Gastroesophageal sphincter (tissue), 4 donors: ENCODE measurements around the gene KLF18. TPM values are rescaled to one million over a fixed set of nuclear protein-coding genes. Genes with fewer than 3 reads are reported as not detected.

ENCODE experiments used
- ATAC-seq: fragments of 150-250 bp; one replicate; pipeline ENCODE4 v1.9.1; 2016; ENCODE audit warnings: mild to moderate bottlenecking, moderate library complexity
- H3K27ac ChIP-seq, 4 donors: fragments of 200-600 bp; sonication (generic) in 3 of 4; 1 replicate in 3 of 4; 2 replicates in 1 of 4; pipeline ENCODE4 v1.5.1; 2016 to 2019
- H3K27me3 ChIP-seq: fragments of 200-600 bp; sonication (generic); one replicate; pipeline ENCODE4 v1.5.1; 2019
- H3K36me3 ChIP-seq, 2 donors: fragments of 200-600 bp; sonication (generic); one replicate each; pipeline ENCODE4 v1.5.1; 2019; ENCODE audit warnings: control low read depth in 1 of 2
- H3K4me1 ChIP-seq, 3 donors: fragments of 200-600 bp; sonication (generic); 1 replicate in 2 of 3; 2 replicates in 1 of 3; pipeline ENCODE4 v1.5.1; 2016 to 2019; ENCODE audit warnings: control low read depth in 2 of 3
- H3K4me3 ChIP-seq, 2 donors: fragments of 200-600 bp; sonication (generic); one replicate each; pipeline ENCODE4 v1.5.1; 2019; ENCODE audit warnings: mild to moderate bottlenecking in 1 of 2, moderate library complexity in 1 of 2
- H3K9me3 ChIP-seq, 3 donors: fragments of 200-600 bp; sonication (generic); one replicate each; pipeline ENCODE4 v1.5.1; 2017 to 2019; ENCODE audit warnings: control low read depth in 2 of 3
- EP300 ChIP-seq: sonication (generic); formaldehyde crosslinking; IDR thresholded peaks from one replicate; pipeline ENCODE4 v1.6.1; 2017; ENCODE audit warnings: antibody characterized with exemption, mild to moderate bottlenecking
- POLR2A ChIP-seq, 2 donors: fragments of 450-650 bp; IDR thresholded peaks; one replicate each; pipeline ENCODE4 v1.6.1; 2017; ENCODE audit warnings: antibody characterized with exemption in 2 of 2, mild to moderate bottlenecking in 2 of 2, moderate library complexity in 1 of 2
- POLR2AphosphoS5 ChIP-seq: sonication (generic); formaldehyde crosslinking; IDR thresholded peaks from one replicate; pipeline ENCODE4 v1.6.1; 2017; ENCODE audit warnings: antibody characterized with exemption
- WGBS, 2 donors: methylation state at CpG; one replicate each; pipeline ENCODE4 v1.1.5; 2018; ENCODE audit warnings: low coverage in 1 of 2; 5-methylcytosine and 5-hydroxymethylcytosine counted together
- total RNA-seq, 4 donors: library from RNA; depleted of rRNA; stranded (reverse); fragments of >200 nt; gene quantifications; one replicate each; pipeline ENCODE4 v1.1.0, GENCODE V29; 2016
- TF ChIP-seq, protein P1 (sequence below), 4 experiments: fragments of 200-600 bp in 2 of 4; fragments of 450-650 bp in 2 of 4; sonication (generic) in 1 of 4; IDR thresholded peaks; one replicate each; pipeline ENCODE4 v1.5.1; 2017 to 2019; ENCODE audit warnings: antibody characterized with exemption in 4 of 4, mild to moderate bottlenecking in 2 of 4, moderate library complexity in 2 of 4

Gene KLF18
- not detected for total RNA-seq

DNA sequence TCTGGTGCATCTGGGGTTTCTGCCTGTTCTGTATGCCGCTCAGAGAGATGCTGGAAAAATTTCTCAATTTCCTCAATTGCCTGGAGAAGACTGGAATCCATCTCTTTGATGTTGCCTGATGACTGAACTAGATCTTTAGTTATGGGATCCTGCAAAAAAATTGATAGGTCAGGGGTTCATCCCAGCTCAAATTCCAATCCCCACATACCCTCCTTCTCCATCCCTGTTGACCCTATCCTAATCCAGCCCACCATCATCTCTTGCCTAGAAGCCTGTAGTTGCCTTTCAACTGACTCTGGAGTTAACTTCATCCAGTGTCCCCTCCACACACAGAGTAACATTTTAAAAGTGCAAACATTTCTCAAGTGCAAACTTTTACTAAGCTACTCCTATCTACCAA lies at the start of gene KLF18:
Gene KLF18, minus strand, starts transcription at position 101 of the 400 bp plus-strand sequence. Its CDS starts 0 bp downstream, at position 101.
- no peak within 1 kb of the TSS for H3K4me3 ChIP-seq
- WGBS, 2 donors: 88% methylated on average over 1 of the region's 1 CpG; no CpG with 5 or more reads in 1 of the 2 donors
- no peaks in the 10 kb centered on the region for H3K27me3 ChIP-seq
- TF ChIP-seq, protein P1, sequence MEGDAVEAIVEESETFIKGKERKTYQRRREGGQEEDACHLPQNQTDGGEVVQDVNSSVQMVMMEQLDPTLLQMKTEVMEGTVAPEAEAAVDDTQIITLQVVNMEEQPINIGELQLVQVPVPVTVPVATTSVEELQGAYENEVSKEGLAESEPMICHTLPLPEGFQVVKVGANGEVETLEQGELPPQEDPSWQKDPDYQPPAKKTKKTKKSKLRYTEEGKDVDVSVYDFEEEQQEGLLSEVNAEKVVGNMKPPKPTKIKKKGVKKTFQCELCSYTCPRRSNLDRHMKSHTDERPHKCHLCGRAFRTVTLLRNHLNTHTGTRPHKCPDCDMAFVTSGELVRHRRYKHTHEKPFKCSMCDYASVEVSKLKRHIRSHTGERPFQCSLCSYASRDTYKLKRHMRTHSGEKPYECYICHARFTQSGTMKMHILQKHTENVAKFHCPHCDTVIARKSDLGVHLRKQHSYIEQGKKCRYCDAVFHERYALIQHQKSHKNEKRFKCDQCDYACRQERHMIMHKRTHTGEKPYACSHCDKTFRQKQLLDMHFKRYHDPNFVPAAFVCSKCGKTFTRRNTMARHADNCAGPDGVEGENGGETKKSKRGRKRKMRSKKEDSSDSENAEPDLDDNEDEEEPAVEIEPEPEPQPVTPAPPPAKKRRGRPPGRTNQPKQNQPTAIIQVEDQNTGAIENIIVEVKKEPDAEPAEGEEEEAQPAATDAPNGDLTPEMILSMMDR (IDR thresholded peaks at IDR 0.05): no peak
- TF ChIP-seq EP300 (no peak), POLR2A (IDR thresholded peaks at IDR 0.05) (no peak), POLR2AphosphoS5 (no peak)
- ATAC-seq: no peak
- no peaks in the 10 kb centered on the region for H3K36me3 ChIP-seq
- H3K27ac ChIP-seq: no peak within 1 kb of the TSS
- H3K4me1 ChIP-seq: no peaks in the 10 kb centered on the region
- peaks cover 0 to 40% (median 0%) of the 10 kb centered on the region in 3 donors for H3K9me3 ChIP-seq

DNA sequence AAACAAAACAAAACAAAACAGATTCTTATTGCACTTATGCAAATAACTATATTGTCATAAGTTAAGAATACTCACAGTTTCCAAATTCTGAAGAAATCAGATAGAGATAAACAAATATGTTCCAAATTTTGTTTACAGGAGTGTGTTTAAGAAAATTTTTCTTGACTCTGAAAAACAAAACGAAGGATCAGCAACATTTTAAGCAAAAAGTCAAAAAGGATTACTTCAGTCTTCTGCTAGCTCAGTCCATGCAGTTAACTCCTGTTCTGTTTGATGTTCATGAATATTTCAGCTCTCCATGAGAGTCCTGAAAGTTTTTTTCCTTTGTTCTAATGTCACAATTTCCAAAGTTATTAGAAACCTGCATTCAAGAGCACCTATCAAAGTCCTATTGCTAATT lies 33.2 kb upstream of the KLF18 start:
- no peaks in the 10 kb centered on the region for H3K9me3 ChIP-seq
- H3K4me1 ChIP-seq: no peaks in the 10 kb centered on the region
- H3K27me3 ChIP-seq: peaks cover 7% of the 10 kb centered on the region
- H3K4me3 ChIP-seq: no peak overlapping the region
- H3K27ac ChIP-seq: no peak overlapping the region
- no peaks in the 10 kb centered on the region for H3K36me3 ChIP-seq
- no peak for ATAC-seq
- TF ChIP-seq EP300: no peak
- TF ChIP-seq, protein P1 (IDR thresholded peaks at IDR 0.05): no peak
- TF ChIP-seq POLR2A (IDR thresholded peaks at IDR 0.05): no peak
- TF ChIP-seq POLR2AphosphoS5: no peak
- WGBS, 2 donors: 83 to 100% methylated on average over 1 of the region's 1 CpG

DNA sequence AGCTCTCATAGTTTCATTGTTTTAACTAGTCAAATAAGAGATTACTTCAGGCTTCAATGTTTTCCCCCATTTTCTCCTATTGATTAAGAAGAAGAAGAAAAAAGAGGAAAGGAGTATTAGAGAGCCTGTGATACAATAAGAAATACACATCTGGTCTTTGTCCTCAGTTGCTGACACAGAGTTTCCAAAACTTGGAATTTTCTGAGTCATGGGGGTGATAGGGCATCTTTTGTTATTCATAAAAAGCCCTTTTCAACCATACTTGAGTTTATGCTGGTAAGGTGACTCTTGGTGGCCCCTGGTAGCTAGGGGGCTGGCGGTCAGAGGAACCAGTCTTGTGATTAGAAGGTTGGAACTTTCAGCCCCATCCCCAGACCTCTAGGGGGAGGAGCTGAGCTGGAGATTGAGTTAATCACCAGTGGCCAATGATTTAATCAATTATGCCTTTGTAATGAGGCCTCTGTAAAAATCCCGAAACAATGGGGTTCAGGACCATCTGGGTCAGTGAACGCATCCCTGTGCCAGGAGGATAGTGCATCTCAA lies 28.9 kb upstream of the KLF18 start:
- Histone ChIP-seq H3K9me3 (no peaks in the 10 kb centered on the region), H3K4me3 (no peak overlapping the region), H3K27ac (no peak overlapping the region), H3K4me1 (no peaks in the 10 kb centered on the region), H3K36me3 (no peaks in the 10 kb centered on the region), H3K27me3 (peaks cover 17% of the 10 kb centered on the region)
- TF ChIP-seq, protein P1 (IDR thresholded peaks at IDR 0.05): no peak
- TF ChIP-seq POLR2A (IDR thresholded peaks at IDR 0.05) (no peak), POLR2AphosphoS5 (no peak), EP300 (no peak)
- ATAC-seq: no peak
- 71% methylated on average over 2 of the region's 3 CpGs; no CpG with 5 or more reads in 1 of the 2 donors for WGBS, 2 donors

DNA sequence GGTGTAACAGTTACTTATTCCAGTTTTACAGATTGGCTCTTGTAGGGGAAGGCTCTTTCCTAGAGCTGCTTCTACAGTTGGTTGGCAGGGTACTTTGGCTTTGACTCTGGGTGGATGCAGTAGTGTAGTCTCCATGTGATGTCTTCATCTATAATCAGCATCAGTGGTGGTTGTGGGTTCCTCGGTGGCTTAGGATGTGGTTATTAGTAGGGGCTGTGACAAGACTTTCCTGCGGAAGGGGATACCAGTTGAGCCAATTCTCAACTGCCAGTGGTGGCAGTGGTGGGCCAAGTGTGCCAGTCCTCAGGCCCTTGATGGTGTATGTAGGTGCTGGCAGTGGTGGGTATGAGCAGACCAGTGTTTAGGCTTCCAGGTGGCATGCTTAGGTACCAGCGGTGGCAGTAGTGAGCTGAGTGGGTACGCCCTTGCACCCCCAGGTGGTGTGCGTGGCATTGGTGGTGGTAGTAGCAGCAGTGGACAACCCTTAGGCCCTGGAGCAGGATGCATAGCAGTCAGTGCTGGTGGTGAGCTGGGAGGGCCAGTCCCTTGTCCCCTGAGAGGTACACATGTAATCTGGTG lies 27.2 kb upstream of the KLF18 start:
- Histone ChIP-seq H3K4me3 (no peak overlapping the region), H3K27ac (no peak overlapping the region), H3K9me3 (no peaks in the 10 kb centered on the region), H3K27me3 (peaks cover 17% of the 10 kb centered on the region), H3K36me3 (no peaks in the 10 kb centered on the region), H3K4me1 (no peaks in the 10 kb centered on the region)
- no peak for ATAC-seq
- TF ChIP-seq POLR2AphosphoS5 (no peak), POLR2A (IDR thresholded peaks at IDR 0.05) (no peak), EP300 (no peak)
- TF ChIP-seq, protein P1 (IDR thresholded peaks at IDR 0.05): no peak
- WGBS, 2 donors: 94 to 100% methylated on average over 2 to 5 of the region's 5 CpGs

DNA sequence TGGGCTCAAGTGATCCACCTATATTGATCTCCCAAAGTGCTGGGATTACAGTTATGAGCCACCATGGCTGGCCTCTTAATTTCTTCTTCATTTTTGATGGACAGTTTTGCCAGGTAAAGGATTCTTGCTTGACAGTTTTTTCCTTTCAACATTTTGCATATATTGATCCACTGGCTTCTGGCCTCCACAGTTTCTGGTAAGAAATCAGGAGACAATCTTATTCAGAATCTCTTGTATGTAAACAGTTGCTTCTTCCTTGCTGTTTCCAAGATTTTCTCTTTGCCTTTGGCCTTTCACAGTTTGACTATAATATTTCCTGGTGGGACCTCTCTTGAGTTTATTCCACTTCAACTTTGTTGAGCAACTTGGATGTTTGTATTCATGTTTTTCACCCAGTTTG lies 20.1 kb upstream of the KLF18 start:
- H3K4me3 ChIP-seq: no peak overlapping the region
- peaks cover 0 to 6% (median 0%) of the 10 kb centered on the region in 3 donors for H3K9me3 ChIP-seq
- ATAC-seq: no peak
- H3K27me3 ChIP-seq: no peaks in the 10 kb centered on the region
- H3K27ac ChIP-seq: no peak overlapping the region
- no peaks in the 10 kb centered on the region for H3K4me1 ChIP-seq
- no peaks in the 10 kb centered on the region for H3K36me3 ChIP-seq
- TF ChIP-seq, protein P1 (IDR thresholded peaks at IDR 0.05): no peak
- TF ChIP-seq POLR2AphosphoS5 (no peak), POLR2A (IDR thresholded peaks at IDR 0.05) (no peak), EP300 (no peak)
